ENCODE data around the gene GUF1. TPM values are rescaled to one million over a fixed set of nuclear protein-coding genes. Genes with fewer than 3 reads are reported as not detected.

GUF1 gene
- total RNA-seq, 3 donors from 2014 or later (not counting 1 experiment from before 2014, with no cell fraction given): 14.1 to 17.9 (median 15.2) TPM

- no peaks in the 10 kb centered on the region for H3K9me3 ChIP-seq (ENCODE audit: control insufficient read depth, insufficient read depth, low read length)
- Mint-ChIP-seq H3K27me3 (ENCODE audit: low read depth in 2 of 2) (no peaks in the 10 kb centered on the region), H3K4me3 (no peak overlapping the region), H3K4me1 (peaks cover 0 to 4% of the 10 kb centered on the region in 2 donors), H3K36me3 (no peaks in the 10 kb centered on the region), H3K27ac (no peak overlapping the region), H3K9me3 (no peaks in the 10 kb centered on the region)
- no peak for ATAC-seq
- H3K36me3 ChIP-seq (ENCODE audit: control insufficient read depth, insufficient read depth, low read length): no peaks in the 10 kb centered on the region
- H3K27me3 ChIP-seq (ENCODE audit: control insufficient read depth, insufficient read depth, low read length): no peaks in the 10 kb centered on the region
- intact Hi-C loops (cut with micrococcal nuclease): no loop called here
- no peaks in the 10 kb centered on the region for H3K4me1 ChIP-seq (ENCODE audit: control insufficient read depth, insufficient read depth, low read length)
- H3K4me3 ChIP-seq (ENCODE audit: low read length): no peak overlapping the region
- no peak for DNase-seq
- TF ChIP-seq CTCF (IDR thresholded peaks at IDR 0.05): no peak
- WGBS (ENCODE audit: insufficient coverage): 100% methylated on average over 1 of the region's 1 CpG
- H3K27ac ChIP-seq (ENCODE audit: low read length): no peak overlapping the region
These were observed 34.9 kb downstream of the GUF1 start for GRCh38 chr4:44713125-44713524.

- DNase-seq: no peak
- Mint-ChIP-seq H3K4me1 (peaks cover 15 to 16% of the 10 kb centered on the region in 2 donors), H3K27ac (no peak overlapping the region), H3K4me3 (no peak overlapping the region), H3K9me3 (no peaks in the 10 kb centered on the region), H3K27me3 (ENCODE audit: low read depth in 2 of 2) (no peaks in the 10 kb centered on the region), H3K36me3 (no peaks in the 10 kb centered on the region)
- no peak overlapping the region for H3K4me3 ChIP-seq (ENCODE audit: low read length)
- no peak overlapping the region for H3K27ac ChIP-seq (ENCODE audit: low read length)
- no peaks in the 10 kb centered on the region for H3K4me1 ChIP-seq (ENCODE audit: control insufficient read depth, insufficient read depth, low read length)
- no peak for TF ChIP-seq CTCF (IDR thresholded peaks at IDR 0.05)
- ATAC-seq: no peak
- no peaks in the 10 kb centered on the region for H3K36me3 ChIP-seq (ENCODE audit: control insufficient read depth, insufficient read depth, low read length)
- no peaks in the 10 kb centered on the region for H3K27me3 ChIP-seq (ENCODE audit: control insufficient read depth, insufficient read depth, low read length)
- 84% methylated on average over 2 of the region's 5 CpGs for WGBS (ENCODE audit: insufficient coverage)
- intact Hi-C loops (cut with micrococcal nuclease): no loop called here
- H3K9me3 ChIP-seq (ENCODE audit: control insufficient read depth, insufficient read depth, low read length): no peaks in the 10 kb centered on the region
These were observed 38.4 kb downstream of the GUF1 start for GRCh38 chr4:44716597-44716996.

GRCh38 chr4:44720371-44720770 lies 42.2 kb downstream of the GUF1 start:
- Histone ChIP-seq H3K36me3 (ENCODE audit: control insufficient read depth, insufficient read depth, low read length) (no peaks in the 10 kb centered on the region), H3K27me3 (ENCODE audit: control insufficient read depth, insufficient read depth, low read length) (no peaks in the 10 kb centered on the region), H3K9me3 (ENCODE audit: control insufficient read depth, insufficient read depth, low read length) (no peaks in the 10 kb centered on the region), H3K27ac (ENCODE audit: low read length) (no peak overlapping the region), H3K4me1 (ENCODE audit: control insufficient read depth, insufficient read depth, low read length) (no peaks in the 10 kb centered on the region), H3K4me3 (ENCODE audit: low read length) (no peak overlapping the region)
- no peak overlapping the region for H3K27ac Mint-ChIP-seq
- peaks cover 33% of the 10 kb centered on the region in 2 donors for H3K4me1 Mint-ChIP-seq
- H3K36me3 Mint-ChIP-seq: no peaks in the 10 kb centered on the region
- TF ChIP-seq CTCF (IDR thresholded peaks at IDR 0.05): no peak
- no peak for ATAC-seq
- no peak overlapping the region for H3K4me3 Mint-ChIP-seq
- WGBS (ENCODE audit: insufficient coverage): over 99% methylated on average over 4 of the region's 4 CpGs
- intact Hi-C loops (cut with micrococcal nuclease): no loop called here
- DNase-seq: no peak
- no peaks in the 10 kb centered on the region for H3K27me3 Mint-ChIP-seq (ENCODE audit: low read depth in 2 of 2)
- H3K9me3 Mint-ChIP-seq: no peaks in the 10 kb centered on the region

GRCh38 chr4:44722001-44722400 lies 43.8 kb downstream of the GUF1 start:
- no peak overlapping the region for H3K4me3 ChIP-seq (ENCODE audit: low read length)
- DNase-seq: no peak

More at GRCh38 chr4:44722001-44722400, 43.8 kb downstream of the GUF1 start:
- H3K27me3 Mint-ChIP-seq (ENCODE audit: low read depth in 2 of 2): no peaks in the 10 kb centered on the region
- Histone ChIP-seq H3K27ac (ENCODE audit: low read length) (no peak overlapping the region), H3K4me1 (ENCODE audit: control insufficient read depth, insufficient read depth, low read length) (peaks cover 8% of the 10 kb centered on the region), H3K9me3 (ENCODE audit: control insufficient read depth, insufficient read depth, low read length) (no peaks in the 10 kb centered on the region), H3K27me3 (ENCODE audit: control insufficient read depth, insufficient read depth, low read length) (no peaks in the 10 kb centered on the region), H3K36me3 (ENCODE audit: control insufficient read depth, insufficient read depth, low read length) (no peaks in the 10 kb centered on the region)
- intact Hi-C loops (cut with micrococcal nuclease): no loop called here
- H3K36me3 Mint-ChIP-seq: no peaks in the 10 kb centered on the region
- WGBS (ENCODE audit: insufficient coverage): 92% methylated on average over 3 of the region's 3 CpGs
- H3K9me3 Mint-ChIP-seq: no peaks in the 10 kb centered on the region
- no peak overlapping the region for H3K27ac Mint-ChIP-seq
- peaks cover 46 to 49% of the 10 kb centered on the region in 2 donors for H3K4me1 Mint-ChIP-seq
- ATAC-seq: no peak
- TF ChIP-seq CTCF (IDR thresholded peaks at IDR 0.05): no peak
- no peak overlapping the region for H3K4me3 Mint-ChIP-seq
